H1 (cell line): ENCODE results near the gene HERC3. TPM values are rescaled to one million over a fixed set of nuclear protein-coding genes. Genes with fewer than 3 reads are reported as not detected.

Experiments used
- EP300 ChIP-seq, 2 experiments: IDR thresholded peaks; 1 replicate in 1 of 2; 2 replicates in 1 of 2; pipeline ENCODE4 v1.6.1; 2011 to 2012; ENCODE audit warnings: low read depth in 2 of 2, low read length in 2 of 2, mild to moderate bottlenecking in 2 of 2, borderline replicate concordance in 1 of 2, inconsistent platforms in 1 of 2, moderate library complexity in 1 of 2
- JUN ChIP-seq: IDR thresholded peaks from 2 replicates; pipeline ENCODE4 v1.6.1; 2011; ENCODE audit warnings: low read depth, mild to moderate bottlenecking, improper control_type of control experiment, low read length
- KDM4A ChIP-seq: IDR thresholded peaks from one replicate; pipeline ENCODE4 v1.7.1; 2012; ENCODE audit warnings: low read depth, mild to moderate bottlenecking, moderate library complexity, low read length, inconsistent platforms; ENCODE audit not compliant: severe bottlenecking
- polyA plus RNA-seq, 7 experiments: library from polyadenylated mRNA; depleted of rRNA in 3 of 7; stranded (reverse) in 5 of 7; unstranded in 2 of 7; fragments of >200 nt in 5 of 7; fragments of 200-250 nt in 2 of 7; gene quantifications; 1 replicate in 5 of 7; 2 replicates in 1 of 7; 4 replicates in 1 of 7; pipeline versions ENCODE4 v1.2.1 to v1.2.3, GENCODE V29; 2011 to 2013; ENCODE audit warnings: missing spikeins in 2 of 7, mixed read lengths in 2 of 7
- total RNA-seq: library from RNA; stranded (reverse); fragmentation: NEBNext Ultra II Directional; extraction: Animal tissue kit (Norgen Biotek cat#: 25700); gene quantifications from 2 replicates; pipeline ENCODE4 v1.2.1, GENCODE V29; 2021

HERC3 gene
- total and polyA plus RNA-seq, 2 of the 8 experiments (the other 6 are each of a cell fraction or from before 2014, with no cell fraction given) = 1.4 to 5.7 TPM

DNA sequence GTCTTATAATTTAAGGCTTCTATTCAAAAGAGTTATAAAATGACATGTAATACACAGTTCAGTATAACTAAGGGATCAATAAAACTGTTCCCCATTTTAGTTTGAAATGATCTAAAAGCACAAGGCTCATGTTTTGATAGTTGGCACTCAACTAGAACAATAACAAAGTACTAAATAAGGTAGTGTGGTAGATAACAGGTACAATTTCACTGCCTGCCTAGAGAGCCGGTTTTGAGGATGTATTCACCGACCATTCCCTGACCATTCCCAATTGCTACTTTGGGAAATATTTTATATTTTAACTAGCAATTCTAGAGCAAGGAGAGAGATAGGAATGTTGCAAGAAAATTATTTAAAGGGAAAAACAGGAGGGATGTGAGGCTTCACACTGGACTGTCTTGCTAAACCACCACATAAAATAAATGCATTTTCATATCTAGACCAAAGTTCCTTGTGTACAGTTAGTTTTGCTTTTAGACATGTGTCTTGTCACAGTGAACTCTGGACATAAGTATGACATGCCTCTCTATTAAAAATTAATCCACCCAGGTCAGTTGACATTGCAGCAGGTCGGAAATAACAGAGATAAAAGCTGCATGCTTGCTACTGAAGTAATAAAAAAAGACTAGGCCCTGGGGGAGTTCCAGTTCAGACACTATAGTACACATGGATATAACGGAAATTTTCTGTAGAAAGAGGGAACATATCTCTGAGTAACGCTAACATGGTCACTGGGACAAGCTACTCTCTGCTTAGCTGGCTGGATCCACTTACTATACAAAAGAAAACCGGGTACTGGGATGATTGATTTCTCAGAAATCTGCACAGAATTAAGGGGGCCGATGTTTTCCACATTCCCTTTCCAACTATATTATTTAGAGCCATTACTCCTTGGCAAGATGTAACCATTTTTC is 161.6 kb downstream of the HERC3 start (continued):
- no peak for TF ChIP-seq EP300 (IDR thresholded peaks at IDR 0.05; ENCODE audit: borderline replicate concordance in 1 of 2, low read depth in 2 of 2, low read length in 2 of 2)
- no peak for TF ChIP-seq KDM4A
- no peak for TF ChIP-seq JUN
